PC-3 (cell line): ENCODE data around the gene MX1. TPM values are rescaled to one million over a fixed set of nuclear protein-coding genes. Genes with fewer than 3 reads are reported as not detected.

Experiments used
- ATAC-seq: fragments of 200-7000 bp; cut with Tn5 transposase; 2 replicates; pipeline ENCODE4 v1.9.1; 2020; ENCODE audit warnings: mild to moderate bottlenecking, moderate library complexity
- BruUV-seq: library from RNA; stranded (reverse); fragments of 400-500 nt; replicated peaks from 2 replicates; lab custom pipeline; 2021; lab: Mats Ljungman, UMichigan
- CTCF ChIA-PET: fragments of 300-600 bp; sonication (Branson Sonifier 250); formaldehyde crosslinking; loops from one replicate; lab custom pipeline; 2022; ENCODE audit warnings: antibody characterized with exemption; lab: Charles Lee
- POLR2A ChIA-PET: fragments of 300-600 bp; sonication (Branson Sonifier 250); formaldehyde crosslinking; loops from one replicate; lab custom pipeline; 2022; ENCODE audit warnings: antibody characterized with exemption; ENCODE audit not compliant: unreplicated experiment; lab: Charles Lee
- DNase-seq: peaks from one replicate; pipeline ENCODE4 v3.0.0-alpha.2; 2015
- H2AFZ ChIP-seq: fragments of 300-600 bp; sonication (generic); 2 replicates; pipeline ENCODE4 v1.6.0; 2016; ENCODE audit warnings: antibody characterized with exemption, low read length
- H3F3A ChIP-seq: fragments of 300-600 bp; sonication (generic); one replicate; pipeline ENCODE4 v1.6.0; 2017; ENCODE audit warnings: antibody characterized with exemption, low read length, control low read depth, mild to moderate bottlenecking; ENCODE audit not compliant: unreplicated experiment
- H3K27ac ChIP-seq: fragments of 300-600 bp; sonication (generic); 2 replicates; pipeline ENCODE4 v1.5.1; 2016; ENCODE audit warnings: mild to moderate bottlenecking, low read length
- H3K27me3 ChIP-seq: fragments of 300-600 bp; sonication (generic); 2 replicates; pipeline ENCODE4 v1.6.1; 2016; ENCODE audit warnings: low read length, mixed read lengths
- H3K36me3 ChIP-seq: fragments of 300-600 bp; sonication (generic); 2 replicates; pipeline ENCODE4 v1.6.1; 2016; ENCODE audit warnings: low read depth, mixed run types, low read length, mixed read lengths
- H3K4me1 ChIP-seq: fragments of 300-600 bp; sonication (generic); 2 replicates; pipeline ENCODE4 v1.5.1; 2016; ENCODE audit warnings: low read length; ENCODE audit not compliant: insufficient read depth
- H3K4me2 ChIP-seq: fragments of 300-600 bp; sonication (generic); 2 replicates; pipeline ENCODE4 v1.6.0; 2016; ENCODE audit warnings: low read length
- H3K4me3 ChIP-seq: fragments of 300-600 bp; sonication (generic); 2 replicates; pipeline ENCODE4 v1.5.1; 2016; ENCODE audit warnings: mild to moderate bottlenecking, low read length, mixed read lengths
- H3K79me2 ChIP-seq: fragments of 300-600 bp; sonication (generic); 2 replicates; pipeline ENCODE4 v1.6.1; 2017; ENCODE audit warnings: low read length, mixed read lengths
- H3K9ac ChIP-seq: fragments of 300-600 bp; sonication (generic); 2 replicates; pipeline ENCODE4 v1.6.0; 2016; ENCODE audit warnings: mild to moderate bottlenecking, low read length
- H3K9me2 ChIP-seq: fragments of 300-600 bp; sonication (generic); replicated peaks from 2 replicates; pipeline ENCODE4 v1.6.1; 2016; ENCODE audit warnings: mixed run types, low read length, mixed read lengths
- H3K9me3 ChIP-seq: fragments of 300-600 bp; sonication (generic); 2 replicates; pipeline ENCODE4 v1.6.1; 2016; ENCODE audit warnings: low read length, mixed read lengths
- H4K20me1 ChIP-seq: fragments of 300-600 bp; sonication (generic); 2 replicates; pipeline ENCODE4 v1.6.1; 2016; ENCODE audit warnings: low read length, mixed read lengths
- CTCF ChIP-seq: fragments of 300-600 bp; sonication (generic); conservative IDR thresholded peaks from 2 replicates; pipeline ENCODE4 v1.5.1; 2017; ENCODE audit warnings: antibody characterized with exemption, low read depth, mild to moderate bottlenecking, low read length
- EZH2 ChIP-seq: fragments of 300-600 bp; sonication (generic); IDR thresholded peaks from one replicate; pipeline ENCODE4 v1.6.1; 2017; ENCODE audit warnings: antibody characterized with exemption, mild to moderate bottlenecking, low read length; ENCODE audit not compliant: unreplicated experiment
- EZH2phosphoT487 ChIP-seq: fragments of 300-600 bp; sonication (generic); IDR thresholded peaks from 2 replicates; pipeline ENCODE4 v1.6.1; 2018; ENCODE audit warnings: mild to moderate bottlenecking, antibody characterized with exemption, low read length, borderline replicate concordance
- intact Hi-C: fragments of 100-400 bp; cut with micrococcal nuclease; formaldehyde crosslinking; loops from 2 replicates; pipeline ENCODE4 v1.9.0; 2023
- total RNA-seq: library from RNA; depleted of rRNA; stranded (reverse); fragments of >200 nt; gene quantifications from 2 replicates; pipeline ENCODE4 v1.2.3, GENCODE V29; 2014

The MX1 gene
- total RNA-seq, 1 experiment from 2014 or later: 12.6 TPM

GRCh38 chr21:41500931-41501381, 74.9 kb downstream of the MX1 start:
- H3K27ac ChIP-seq: peak overlapping the region; percentile 21
- intact Hi-C loops: loop anchor here (5.0 to 10.0 kb wide), 2 partner anchors 111 to 174 kb away; no protein-coding TSS in a partner anchor
- DNase-seq (no peak), ATAC-seq (no peak)
- no peaks in the 10 kb centered on the region for H3K9me2 ChIP-seq
- no peak overlapping the region for H3K4me3 ChIP-seq
- no peaks in the 10 kb centered on the region for H3K36me3 ChIP-seq
- peaks cover 31% of the 10 kb centered on the region for H3K4me1 ChIP-seq
- no peak overlapping the region for H3K9ac ChIP-seq
- no peaks in the 10 kb centered on the region for H3K27me3 ChIP-seq
- BruUV-seq: no TSS peak
- ChIA-PET POLR2A (interaction anchor here (1.5 kb wide), 1 partner anchor 79 kb away, joined by 5 read pairs; no protein-coding TSS in a partner anchor), CTCF (no interaction called here)
- no peaks in the 10 kb centered on the region for H3F3A ChIP-seq
- H3K9me3 ChIP-seq: no peaks in the 10 kb centered on the region
- H4K20me1 ChIP-seq: no peaks in the 10 kb centered on the region
- TF ChIP-seq CTCF: no peak
- TF ChIP-seq EZH2phosphoT487: no peak
- no peak for TF ChIP-seq EZH2
- peak overlapping the region; percentile 40 for H3K4me2 ChIP-seq
- peaks cover 3% of the 10 kb centered on the region for H3K79me2 ChIP-seq
- no peak overlapping the region for H2AFZ ChIP-seq

GRCh38 chr21:41501919-41502318, 75.9 kb downstream of the MX1 start:
- Histone ChIP-seq H3K9ac (no peak overlapping the region), H3K27me3 (no peaks in the 10 kb centered on the region), H3K4me2 (peak overlapping the region; percentile 47), H3K4me1 (peaks cover 40% of the 10 kb centered on the region), H3K9me3 (no peaks in the 10 kb centered on the region), H3F3A (no peaks in the 10 kb centered on the region), H4K20me1 (no peaks in the 10 kb centered on the region), H3K36me3 (no peaks in the 10 kb centered on the region), H3K9me2 (no peaks in the 10 kb centered on the region), H3K4me3 (no peak overlapping the region), H3K27ac (peak overlapping the region; percentile 47), H2AFZ (no peak overlapping the region), H3K79me2 (peaks cover 8% of the 10 kb centered on the region)
- peak; percentile 87 for ATAC-seq
- intact Hi-C loops: loop anchor here (5.0 to 10.0 kb wide), 2 partner anchors 110 to 173 kb away; no protein-coding TSS in a partner anchor
- ChIA-PET POLR2A (interaction anchor here (0.7 to 1.5 kb wide), 2 partner anchors 78 to 813 kb away, joined by 5 to 9 read pairs; partner anchors contain the start of gene TFF3), CTCF (interaction anchor here (1.0 to 1.5 kb wide), 3 partner anchors 107 to 111 kb away, joined by 4 to 5 read pairs (median 5); no protein-coding TSS in a partner anchor)
- TF ChIP-seq EZH2phosphoT487 (no peak), CTCF (peak; percentile 31; the same call in 1 of the 2 replicates)
- BruUV-seq: no TSS peak
- peak; percentile 80 for DNase-seq

GRCh38 chr21:41503331-41503730, 77.3 kb downstream of the MX1 start:
- Histone ChIP-seq H3K27ac (no peak overlapping the region), H3K4me3 (no peak overlapping the region), H3K27me3 (no peaks in the 10 kb centered on the region), H2AFZ (no peak overlapping the region), H3K9ac (no peak overlapping the region), H3F3A (no peaks in the 10 kb centered on the region), H3K4me2 (no peak overlapping the region), H3K9me3 (no peaks in the 10 kb centered on the region), H4K20me1 (no peaks in the 10 kb centered on the region), H3K36me3 (no peaks in the 10 kb centered on the region), H3K79me2 (peaks cover 8% of the 10 kb centered on the region), H3K4me1 (peaks cover 42% of the 10 kb centered on the region), H3K9me2 (no peaks in the 10 kb centered on the region)
- TF ChIP-seq CTCF: no peak
- TF ChIP-seq EZH2phosphoT487: no peak
- TF ChIP-seq EZH2: no peak
- no TSS peak for BruUV-seq
- POLR2A ChIA-PET: no interaction called here
- intact Hi-C loops: loop anchor here (5.0 to 10.0 kb wide), 2 partner anchors 109 to 171 kb away; no protein-coding TSS in a partner anchor
- CTCF ChIA-PET: no interaction called here
- DNase-seq (no peak), ATAC-seq (no peak)
